HG03135 (cell line): ENCODE results near the gene IL17B.

ENCODE experiments used
- ATAC-seq: cut with Tn5 transposase; IDR thresholded peaks from one replicate; pipeline ENCODE4 v1.9.1; 2021; ENCODE audit warnings: mild to moderate bottlenecking, moderate library complexity; ENCODE audit not compliant: unreplicated experiment

IL17B gene

GRCh38 chr5:149362541-149362940, 16.6 kb downstream of the IL17B start:
- ATAC-seq, result no peak

- ATAC-seq, result no peak
Observed at GRCh38 chr5:149360272-149360671, 18.8 kb downstream of the IL17B start.

- no peak for ATAC-seq
Observed at GRCh38 chr5:149358868-149359495, 20.1 kb downstream of the IL17B start.

GRCh38 chr5:149358294-149358651, 20.8 kb downstream of the IL17B start:
- ATAC-seq, result peak; percentile 13

- ATAC-seq, result peak; percentile 99
Observed at GRCh38 chr5:149357370-149358293, 21.5 kb downstream of the IL17B start, which contains the start of gene PCYOX1L. Gene PCYOX1L, plus strand, starts transcription at chr5:149358046. Its CDS starts 23 bp downstream, at chr5:149358069.

- no peak for ATAC-seq
Observed at GRCh38 chr5:149356391-149356790, 22.7 kb downstream of the IL17B start.

GRCh38 chr5:149355688-149356087, 23.4 kb downstream of the IL17B start:
- no peak for ATAC-seq

GRCh38 chr5:149353911-149354310, 25.2 kb downstream of the IL17B start:
- ATAC-seq, result no peak

GRCh38 chr5:149352169-149352568, 26.9 kb downstream of the IL17B start:
- no peak for ATAC-seq

GRCh38 chr5:149349382-149349781, 29.7 kb downstream of the IL17B start:
- ATAC-seq, result no peak

- ATAC-seq, result no peak
Observed at GRCh38 chr5:149348518-149348917, 30.6 kb downstream of the IL17B start.

- peak; percentile 6 for ATAC-seq
Observed at GRCh38 chr5:149345892-149346222, 33.2 kb downstream of the IL17B start.

- peak; percentile 97 for ATAC-seq
Observed at GRCh38 chr5:149345147-149345891, 33.8 kb downstream of the IL17B start, which contains the start of gene GRPEL2. Gene GRPEL2, plus strand, starts transcription at chr5:149345499. Its CDS starts 41 bp downstream, at chr5:149345540.

- no peak for ATAC-seq
Observed at GRCh38 chr5:149344151-149344550, 34.9 kb downstream of the IL17B start.

- ATAC-seq, result no peak
Observed at GRCh38 chr5:149341876-149342275, 37.2 kb downstream of the IL17B start.

- ATAC-seq, result no peak
Observed at GRCh38 chr5:149340920-149341319, 38.2 kb downstream of the IL17B start.

- no peak for ATAC-seq
Observed at GRCh38 chr5:149338364-149338763, 40.7 kb downstream of the IL17B start.

- no peak for ATAC-seq
Observed at GRCh38 chr5:149337736-149338135, 41.4 kb downstream of the IL17B start.

- no peak for ATAC-seq
Observed at GRCh38 chr5:149333711-149334443, 45.2 kb downstream of the IL17B start.

GRCh38 chr5:149328177-149328576, 50.9 kb downstream of the IL17B start:
- ATAC-seq, result no peak

- ATAC-seq, result no peak
Observed at GRCh38 chr5:149326611-149327010, 52.5 kb downstream of the IL17B start.
